HepG2 (cell line): ENCODE results near the gene CADPS2. TPM values are rescaled to one million over a fixed set of nuclear protein-coding genes. Genes with fewer than 3 reads are reported as not detected.

Source experiments
- ATAC-seq: fragments of 200-7000 bp; cut with Tn5 transposase; 3 replicates; pipeline ENCODE4 v1.9.1; 2020; ENCODE audit warnings: mild to moderate bottlenecking, moderate library complexity
- BruUV-seq: library from RNA; stranded (reverse); fragments of 400-500 nt; replicated peaks from 2 replicates; lab custom pipeline; 2021; lab: Mats Ljungman, UMichigan
- CTCF ChIA-PET: fragments of 300-600 bp; formaldehyde crosslinking; extraction: SDS; loops from one replicate; lab custom pipeline; 2021; ENCODE audit warnings: low total read pairs, inconsistent platforms, low intra/inter-chr PET ratio; lab: Yijun Ruan, JAX
- POLR2A ChIA-PET: fragments of 350-600 bp; sonication (Branson Sonifier 250); formaldehyde crosslinking; loops from one replicate; lab custom pipeline; 2020; ENCODE audit warnings: antibody characterized with exemption, inconsistent platforms; lab: Yijun Ruan, JAX
- DNase-seq: peaks from one replicate; pipeline ENCODE4 v3.0.0-alpha.2; 2015; ENCODE audit warnings: low spot score
- FAIRE-seq: peaks from 3 replicates; lab custom pipeline; 2011; peaks lifted over from hg19 to GRCh38; lab: Jason Lieb, UNC
- H2AFZ ChIP-seq: one replicate; pipeline ENCODE4 v1.6.1; 2011; ENCODE audit warnings: low read length, inconsistent platforms
- H3K27ac ChIP-seq: fragments of 300-600 bp; 3 replicates; pipeline ENCODE4 v1.8.0; 2011; ENCODE audit warnings: mixed run types, mild to moderate bottlenecking, mixed read lengths, low read length, inconsistent platforms; ENCODE audit not compliant: insufficient read depth; ENCODE audit errors: extremely low read length
- H3K27me3 ChIP-seq, 2 experiments: fragments of 200-600 bp in 1 of 2; 2 replicates in 1 of 2; 3 replicates in 1 of 2; pipeline versions ENCODE4 v1.6.0 to v1.8.0; 2011; ENCODE audit warnings: low read length in 2 of 2, mild to moderate bottlenecking in 2 of 2, moderate library complexity in 2 of 2, inconsistent platforms in 1 of 2; ENCODE audit not compliant: insufficient read depth in 2 of 2, control insufficient read depth in 1 of 2
- H3K36me3 ChIP-seq, 2 experiments: fragments of 200-600 bp in 1 of 2; replicated peaks in 1 of 2; 2 replicates in 1 of 2; 3 replicates in 1 of 2; pipeline versions ENCODE4 v1.5.1 to v1.8.0; 2011; ENCODE audit warnings: low read length in 2 of 2, inconsistent platforms in 1 of 2; ENCODE audit not compliant: insufficient read depth in 2 of 2, control insufficient read depth in 1 of 2
- H3K4me1 ChIP-seq: 2 replicates; pipeline ENCODE4 v1.5.1; 2012; ENCODE audit warnings: low read length, inconsistent platforms; ENCODE audit not compliant: insufficient read depth
- H3K4me2 ChIP-seq: 2 replicates; pipeline ENCODE4 v1.6.0; 2011; ENCODE audit warnings: low read depth, low read length, inconsistent platforms
- H3K4me3 ChIP-seq, 3 experiments: fragments of 200-600 bp in 1 of 3; sonication (generic), shearing (Covaris generic) in 1 of 3; replicated peaks in 1 of 3; 2 replicates each; pipeline ENCODE4 v1.5.1; 2011 to 2016; ENCODE audit warnings: low read length in 3 of 3, inconsistent platforms in 2 of 3, low read depth in 2 of 3, mild to moderate bottlenecking in 2 of 3, control low read depth in 1 of 3, mixed read lengths in 1 of 3; ENCODE audit not compliant: insufficient read depth in 1 of 3
- H3K79me2 ChIP-seq: one replicate; pipeline ENCODE4 v1.6.1; 2011; ENCODE audit warnings: low read length, inconsistent platforms; ENCODE audit not compliant: insufficient read depth
- H3K9ac ChIP-seq: 2 replicates; pipeline ENCODE4 v1.6.0; 2011; ENCODE audit warnings: mild to moderate bottlenecking, low read depth, low read length, inconsistent platforms; ENCODE audit not compliant: insufficient read depth
- H3K9me3 ChIP-seq: 2 replicates; pipeline ENCODE4 v1.5.1; 2012; ENCODE audit warnings: mild to moderate bottlenecking, low read length
- H4K20me1 ChIP-seq: 2 replicates; pipeline ENCODE4 v1.6.0; 2011; ENCODE audit warnings: inconsistent platforms, mild to moderate bottlenecking, low read length, moderate library complexity; ENCODE audit not compliant: insufficient read depth
- CCDC6 ChIP-seq: sonication (generic); formaldehyde crosslinking; IDR thresholded peaks from 2 replicates; pipeline ENCODE4 v1.8.1; 2022; ENCODE audit warnings: mild to moderate bottlenecking, missing genetic modification reagents, moderate library complexity
- HDAC6 ChIP-seq: fragments of 200-600 bp; sonication (generic); IDR thresholded peaks from 2 replicates; pipeline ENCODE4 v1.7.0; 2017; ENCODE audit warnings: mild to moderate bottlenecking, antibody characterized with exemption, low read length, low read depth
- KDM5B ChIP-seq: sonication (generic); formaldehyde crosslinking; IDR thresholded peaks from 2 replicates; pipeline ENCODE4 v1.4.0; 2020; ENCODE audit warnings: missing genetic modification reagents, mild to moderate bottlenecking, borderline replicate concordance
- MIER3 ChIP-seq: IDR thresholded peaks from 2 replicates; pipeline ENCODE4 v1.6.1; 2016; ENCODE audit warnings: missing compliant biosample characterization, borderline replicate concordance
- MLLT10 ChIP-seq: sonication (generic); formaldehyde crosslinking; IDR thresholded peaks from 2 replicates; pipeline ENCODE4 v1.4.0; 2020; ENCODE audit warnings: missing genetic modification reagents
- POLR2A ChIP-seq, 2 experiments: IDR thresholded peaks; 2 replicates each; pipeline ENCODE4 v1.6.1; 2011; ENCODE audit warnings: low read depth in 2 of 2, low read length in 2 of 2, mild to moderate bottlenecking in 1 of 2, moderate library complexity in 1 of 2; ENCODE audit not compliant: insufficient read depth in 1 of 2
- RFX5 ChIP-seq: IDR thresholded peaks from 2 replicates; pipeline ENCODE4 v1.6.1; 2011; ENCODE audit warnings: low read depth, low read length, improper control_type of control experiment
- TFE3 ChIP-seq: IDR thresholded peaks from 2 replicates; pipeline ENCODE4 v1.6.1; 2016
- TP53 ChIP-seq: sonication (generic); formaldehyde crosslinking; conservative IDR thresholded peaks from 2 replicates; pipeline ENCODE4 v1.4.0; 2020; ENCODE audit warnings: missing genetic modification reagents
- YEATS4 ChIP-seq: sonication (generic); formaldehyde crosslinking; IDR thresholded peaks from 2 replicates; pipeline ENCODE4 v1.4.0; 2020; ENCODE audit warnings: missing genetic modification reagents, borderline replicate concordance
- ZFP37 ChIP-seq: sonication (generic); formaldehyde crosslinking; IDR thresholded peaks from 2 replicates; pipeline ENCODE4 v1.4.0; 2020; ENCODE audit warnings: missing genetic modification reagents, borderline replicate concordance
- ZNF281 ChIP-seq: sonication (generic); formaldehyde crosslinking; IDR thresholded peaks from 2 replicates; pipeline ENCODE4 v1.4.0; 2020; ENCODE audit warnings: missing genetic modification reagents, borderline replicate concordance
- ZNF343 ChIP-seq: sonication (generic); formaldehyde crosslinking; IDR thresholded peaks from 2 replicates; pipeline ENCODE4 v1.4.0; 2020; ENCODE audit warnings: mild to moderate bottlenecking, missing genetic modification reagents
- ZNF383 ChIP-seq: sonication (generic); formaldehyde crosslinking; IDR thresholded peaks from 2 replicates; pipeline ENCODE4 v1.4.0; 2020; ENCODE audit warnings: missing genetic modification reagents, mild to moderate bottlenecking, borderline replicate concordance
- ZNF44 ChIP-seq: sonication (generic); formaldehyde crosslinking; IDR thresholded peaks from 2 replicates; pipeline ENCODE4 v1.5.1; 2020; ENCODE audit warnings: mild to moderate bottlenecking, missing genetic modification reagents
- ZNF441 ChIP-seq: sonication (generic); formaldehyde crosslinking; IDR thresholded peaks from 2 replicates; pipeline ENCODE4 v1.7.0; 2021; ENCODE audit warnings: missing genetic modification reagents, borderline replicate concordance
- ZNF503 ChIP-seq: sonication (generic); formaldehyde crosslinking; IDR thresholded peaks from 2 replicates; pipeline ENCODE4 v1.4.0; 2020; ENCODE audit warnings: missing genetic modification reagents
- ZNF773 ChIP-seq: sonication (generic); formaldehyde crosslinking; IDR thresholded peaks from 2 replicates; pipeline ENCODE4 v1.4.0; 2020; ENCODE audit warnings: missing genetic modification reagents, borderline replicate concordance
- WGBS: methylation state at CpG from one replicate; pipeline ENCODE4 v1.1.6; 2017; ENCODE audit warnings: low lambda C conversion rate; 5-methylcytosine and 5-hydroxymethylcytosine counted together
- in situ Hi-C: cut with HindIII; loops from 2 replicates; pipeline ENCODE4 v1.10.0; 2017; ENCODE audit warnings: low pct_unique_long_range_greater_than_20kb; ENCODE audit not compliant: extremely low pct_ligation_motif_present
- intact Hi-C: fragments of 100-400 bp; cut with micrococcal nuclease; formaldehyde crosslinking; loops from one replicate; pipeline ENCODE4 v1.10.0; 2022; ENCODE audit not compliant: unreplicated experiment
- polyA plus RNA-seq, 8 experiments: library from polyadenylated mRNA; depleted of rRNA in 3 of 8; stranded (reverse) in 7 of 8; unstranded in 1 of 8; fragments of >200 nt; fragmentation: Illumina TruSeq in 4 of 8; extraction: Trizol in 4 of 8; gene quantifications; 2 replicates each; pipeline versions ENCODE4 v1.2.1 to v1.2.3, GENCODE V29; 2011 to 2016; ENCODE audit warnings: low read depth in 4 of 8, missing spikeins in 1 of 8, mixed read lengths in 1 of 8; ENCODE audit not compliant: insufficient read depth in 1 of 8
- total RNA-seq, 5 experiments: library from RNA; depleted of rRNA; stranded (reverse); fragments of >200 nt; fragmentation: Illumina TruSeq; extraction: Trizol; gene quantifications; 2 replicates each; pipeline ENCODE4 v1.2.3, GENCODE V29; 2016; ENCODE audit warnings: low read depth in 1 of 5

Gene CADPS2
- total and polyA plus RNA-seq, 2 of the 13 experiments (the other 11 are each of a cell fraction or from before 2014, with no cell fraction given), result 17.6 to 43.8 TPM

GRCh38 chr7:122572706-122573105 is 313.6 kb downstream of the CADPS2 start:
- H4K20me1 ChIP-seq, result no peaks in the 10 kb centered on the region
- H3K27ac ChIP-seq, result no peak overlapping the region
- ChIA-PET POLR2A (no interaction called here), CTCF (no interaction called here)
- H3K4me1 ChIP-seq, result peaks cover 5% of the 10 kb centered on the region
- no peak overlapping the region for H3K4me3 ChIP-seq
- no peak overlapping the region for H3K4me2 ChIP-seq
- H3K36me3 ChIP-seq, result peaks cover 0 to 2% of the 10 kb centered on the region in 2 experiments; a peak in 2 of 5 replicates
- no peak overlapping the region for H3K9ac ChIP-seq
- no peaks in the 10 kb centered on the region for H3K27me3 ChIP-seq
- FAIRE-seq (no peak), DNase-seq (no peak), ATAC-seq (no peak)
- BruUV-seq, result no TSS peak
- in situ Hi-C loops, result no loop called here
- no peak for TF ChIP-seq ZFP37 (CRISPR knock-in tag)
- no peak for TF ChIP-seq ZNF343 (CRISPR knock-in tag)
- no peak for TF ChIP-seq ZNF44 (CRISPR knock-in tag)
- no peak for TF ChIP-seq HDAC6
- no peak for TF ChIP-seq KDM5B (CRISPR knock-in tag)
- TF ChIP-seq ZNF773, result no peak
- no peak for TF ChIP-seq MLLT10 (CRISPR knock-in tag)
- TF ChIP-seq ZNF503 (CRISPR knock-in tag), result no peak
- no peak for TF ChIP-seq CCDC6 (CRISPR knock-in tag)
- TF ChIP-seq TP53 (CRISPR knock-in tag), result no peak
- TF ChIP-seq ZNF383 (CRISPR knock-in tag), result no peak
- no peak for TF ChIP-seq ZNF281 (CRISPR knock-in tag)
- TF ChIP-seq YEATS4 (CRISPR knock-in tag), result no peak
- no peak for TF ChIP-seq TFE3 (CRISPR knock-in tag)
- TF ChIP-seq ZNF441 (CRISPR knock-in tag), result no peak
- no peak for TF ChIP-seq POLR2A (IDR thresholded peaks at IDR 0.05; ENCODE audit: insufficient read depth in 1 of 2, low read depth in 2 of 2, low read length in 2 of 2)
- TF ChIP-seq MIER3 (CRISPR knock-in tag), result no peak
- no peak for TF ChIP-seq RFX5
- H3K9me3 ChIP-seq, result no peaks in the 10 kb centered on the region
- H3K79me2 ChIP-seq, result no peaks in the 10 kb centered on the region
- H2AFZ ChIP-seq, result no peak overlapping the region
- 91% methylated on average over 4 of the region's 4 CpGs for WGBS
- intact Hi-C loops, result no loop called here
